Measurements from ENCODE around the gene DHX34. TPM values are rescaled to one million over a fixed set of nuclear protein-coding genes. Genes with fewer than 3 reads are reported as not detected.

DHX34 gene
- polyA plus RNA-seq, 1 of the 3 experiments (the other 2 are of a cell fraction) = 16.4 TPM

GRCh38 chr19:47302249-47302648, 46.9 kb upstream of the DHX34 start:
- Histone ChIP-seq H3K9ac (no peak overlapping the region), H2AFZ (ENCODE audit: low read depth) (no peak overlapping the region), H3K9me2 (no peaks in the 10 kb centered on the region), H3K79me2 (ENCODE audit: insufficient read depth) (no peaks in the 10 kb centered on the region), H3K36me3 (replicated peaks in 1 of 2; ENCODE audit: control insufficient read depth in 1 of 2, insufficient read depth in 2 of 2, low read length in 1 of 2) (no peaks in the 10 kb centered on the region), H3F3A (replicated peaks; ENCODE audit: insufficient read depth) (peaks cover 14% of the 10 kb centered on the region), H3K9me3 (no peaks in the 10 kb centered on the region), H3K4me2 (no peak overlapping the region), H3K27ac (ENCODE audit: low read depth in 2 of 2, low read length in 1 of 2) (no peak overlapping the region), H4K20me1 (ENCODE audit: insufficient read depth) (no peaks in the 10 kb centered on the region), H3K4me1 (ENCODE audit: control insufficient read depth in 1 of 2, insufficient read depth in 2 of 2, low read depth in 1 of 2, low read length in 1 of 2) (no peaks in the 10 kb centered on the region; a peak in 1 of 4 replicates), H3K27me3 (ENCODE audit: insufficient read depth) (no peaks in the 10 kb centered on the region), H3K4me3 (ENCODE audit: low read depth in 2 of 2, low read length in 1 of 2) (no peak overlapping the region)
- CTCF ChIA-PET = interaction anchor here (0.8 to 2.2 kb wide), 4 partner anchors 10 to 89 kb away, joined by 4 to 9 read pairs (median 4); no protein-coding TSS in a partner anchor
- DNase-seq = no peak
- TF ChIP-seq, protein P1, sequence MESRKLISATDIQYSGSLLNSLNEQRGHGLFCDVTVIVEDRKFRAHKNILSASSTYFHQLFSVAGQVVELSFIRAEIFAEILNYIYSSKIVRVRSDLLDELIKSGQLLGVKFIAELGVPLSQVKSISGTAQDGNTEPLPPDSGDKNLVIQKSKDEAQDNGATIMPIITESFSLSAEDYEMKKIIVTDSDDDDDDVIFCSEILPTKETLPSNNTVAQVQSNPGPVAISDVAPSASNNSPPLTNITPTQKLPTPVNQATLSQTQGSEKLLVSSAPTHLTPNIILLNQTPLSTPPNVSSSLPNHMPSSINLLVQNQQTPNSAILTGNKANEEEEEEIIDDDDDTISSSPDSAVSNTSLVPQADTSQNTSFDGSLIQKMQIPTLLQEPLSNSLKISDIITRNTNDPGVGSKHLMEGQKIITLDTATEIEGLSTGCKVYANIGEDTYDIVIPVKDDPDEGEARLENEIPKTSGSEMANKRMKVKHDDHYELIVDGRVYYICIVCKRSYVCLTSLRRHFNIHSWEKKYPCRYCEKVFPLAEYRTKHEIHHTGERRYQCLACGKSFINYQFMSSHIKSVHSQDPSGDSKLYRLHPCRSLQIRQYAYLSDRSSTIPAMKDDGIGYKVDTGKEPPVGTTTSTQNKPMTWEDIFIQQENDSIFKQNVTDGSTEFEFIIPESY (IDR thresholded peaks at IDR 0.05; ENCODE audit: borderline replicate concordance, low read depth) = no peak
- POLR2A ChIA-PET = no interaction called here
- 92% methylated on average over 10 of the region's 10 CpGs for WGBS (ENCODE audit: low lambda C conversion rate)

DNA sequence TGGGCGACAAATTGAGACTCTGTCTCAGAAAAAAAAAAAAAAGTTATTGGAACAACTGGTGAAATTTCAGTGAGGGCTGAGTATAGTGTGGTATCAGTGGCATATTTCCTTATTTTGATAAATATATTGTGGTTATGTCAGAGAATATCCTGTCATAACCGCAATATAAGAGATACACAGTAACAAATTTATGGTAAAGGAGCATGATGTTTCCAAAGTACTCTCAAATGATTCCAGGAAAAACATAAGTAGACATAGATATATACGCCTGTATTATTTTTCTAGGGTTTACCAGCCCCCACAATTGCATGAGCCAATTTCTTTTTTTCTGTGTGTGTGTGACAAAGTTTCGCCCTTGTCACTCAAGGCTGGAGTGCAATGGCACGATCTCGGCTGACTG, 45.1 kb upstream of the DHX34 start:
- Histone ChIP-seq H3K27me3 (ENCODE audit: insufficient read depth) (peaks cover 7% of the 10 kb centered on the region; the same call in 1 of the 2 replicates), H3K4me3 (ENCODE audit: low read depth in 2 of 2, low read length in 1 of 2) (no peak overlapping the region), H3K4me2 (no peak overlapping the region), H2AFZ (ENCODE audit: low read depth) (no peak overlapping the region), H3K4me1 (ENCODE audit: control insufficient read depth in 1 of 2, insufficient read depth in 2 of 2, low read depth in 1 of 2, low read length in 1 of 2) (no peaks in the 10 kb centered on the region; a peak in 1 of 4 replicates), H3K36me3 (replicated peaks in 1 of 2; ENCODE audit: control insufficient read depth in 1 of 2, insufficient read depth in 2 of 2, low read length in 1 of 2) (no peaks in the 10 kb centered on the region), H3F3A (replicated peaks; ENCODE audit: insufficient read depth) (peaks cover 10% of the 10 kb centered on the region), H3K9me3 (no peaks in the 10 kb centered on the region), H4K20me1 (ENCODE audit: insufficient read depth) (no peaks in the 10 kb centered on the region), H3K27ac (ENCODE audit: low read depth in 2 of 2, low read length in 1 of 2) (no peak overlapping the region), H3K9ac (no peak overlapping the region), H3K79me2 (ENCODE audit: insufficient read depth) (no peaks in the 10 kb centered on the region), H3K9me2 (no peaks in the 10 kb centered on the region)
- 90% methylated on average over 6 of the region's 6 CpGs for WGBS (ENCODE audit: low lambda C conversion rate)
- TF ChIP-seq TEAD4 (IDR thresholded peaks at IDR 0.05; ENCODE audit: borderline replicate concordance, insufficient read depth) (no peak), EZH2phosphoT487 (IDR thresholded peaks at IDR 0.05; ENCODE audit: borderline replicate concordance, low read depth) (no peak), RXRA (IDR thresholded peaks at IDR 0.05; ENCODE audit: borderline replicate concordance, low read depth) (no peak), IRF3 (IDR thresholded peaks at IDR 0.05; ENCODE audit: low read depth, low read length) (no peak), YY1 (IDR thresholded peaks at IDR 0.05; ENCODE audit: low read depth) (no peak), EP300 (IDR thresholded peaks at IDR 0.05; ENCODE audit: borderline replicate concordance in 1 of 2, low read depth in 1 of 2, low read length in 1 of 2) (no peak), ELF1 (IDR thresholded peaks at IDR 0.05) (no peak), RFX5 (IDR thresholded peaks at IDR 0.05; ENCODE audit: low read length) (no peak), POLR2AphosphoS5 (IDR thresholded peaks at IDR 0.05; ENCODE audit: low read depth, low read length) (no peak), MEF2A (IDR thresholded peaks at IDR 0.05; ENCODE audit: borderline replicate concordance, low read depth) (no peak), USF1 (IDR thresholded peaks at IDR 0.05; ENCODE audit: borderline replicate concordance, low read depth) (no peak), GABPA (IDR thresholded peaks at IDR 0.05; ENCODE audit: low read depth) (no peak), JUND (IDR thresholded peaks at IDR 0.05) (no peak), TCF12 (IDR thresholded peaks at IDR 0.05) (no peak)
- TF ChIP-seq, protein P2, sequence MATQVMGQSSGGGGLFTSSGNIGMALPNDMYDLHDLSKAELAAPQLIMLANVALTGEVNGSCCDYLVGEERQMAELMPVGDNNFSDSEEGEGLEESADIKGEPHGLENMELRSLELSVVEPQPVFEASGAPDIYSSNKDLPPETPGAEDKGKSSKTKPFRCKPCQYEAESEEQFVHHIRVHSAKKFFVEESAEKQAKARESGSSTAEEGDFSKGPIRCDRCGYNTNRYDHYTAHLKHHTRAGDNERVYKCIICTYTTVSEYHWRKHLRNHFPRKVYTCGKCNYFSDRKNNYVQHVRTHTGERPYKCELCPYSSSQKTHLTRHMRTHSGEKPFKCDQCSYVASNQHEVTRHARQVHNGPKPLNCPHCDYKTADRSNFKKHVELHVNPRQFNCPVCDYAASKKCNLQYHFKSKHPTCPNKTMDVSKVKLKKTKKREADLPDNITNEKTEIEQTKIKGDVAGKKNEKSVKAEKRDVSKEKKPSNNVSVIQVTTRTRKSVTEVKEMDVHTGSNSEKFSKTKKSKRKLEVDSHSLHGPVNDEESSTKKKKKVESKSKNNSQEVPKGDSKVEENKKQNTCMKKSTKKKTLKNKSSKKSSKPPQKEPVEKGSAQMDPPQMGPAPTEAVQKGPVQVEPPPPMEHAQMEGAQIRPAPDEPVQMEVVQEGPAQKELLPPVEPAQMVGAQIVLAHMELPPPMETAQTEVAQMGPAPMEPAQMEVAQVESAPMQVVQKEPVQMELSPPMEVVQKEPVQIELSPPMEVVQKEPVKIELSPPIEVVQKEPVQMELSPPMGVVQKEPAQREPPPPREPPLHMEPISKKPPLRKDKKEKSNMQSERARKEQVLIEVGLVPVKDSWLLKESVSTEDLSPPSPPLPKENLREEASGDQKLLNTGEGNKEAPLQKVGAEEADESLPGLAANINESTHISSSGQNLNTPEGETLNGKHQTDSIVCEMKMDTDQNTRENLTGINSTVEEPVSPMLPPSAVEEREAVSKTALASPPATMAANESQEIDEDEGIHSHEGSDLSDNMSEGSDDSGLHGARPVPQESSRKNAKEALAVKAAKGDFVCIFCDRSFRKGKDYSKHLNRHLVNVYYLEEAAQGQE (IDR thresholded peaks at IDR 0.05; ENCODE audit: low read depth, low read length) = no peak
- TF ChIP-seq, protein P1 (IDR thresholded peaks at IDR 0.05; ENCODE audit: borderline replicate concordance, low read depth) = no peak
- TF ChIP-seq, protein P3, sequence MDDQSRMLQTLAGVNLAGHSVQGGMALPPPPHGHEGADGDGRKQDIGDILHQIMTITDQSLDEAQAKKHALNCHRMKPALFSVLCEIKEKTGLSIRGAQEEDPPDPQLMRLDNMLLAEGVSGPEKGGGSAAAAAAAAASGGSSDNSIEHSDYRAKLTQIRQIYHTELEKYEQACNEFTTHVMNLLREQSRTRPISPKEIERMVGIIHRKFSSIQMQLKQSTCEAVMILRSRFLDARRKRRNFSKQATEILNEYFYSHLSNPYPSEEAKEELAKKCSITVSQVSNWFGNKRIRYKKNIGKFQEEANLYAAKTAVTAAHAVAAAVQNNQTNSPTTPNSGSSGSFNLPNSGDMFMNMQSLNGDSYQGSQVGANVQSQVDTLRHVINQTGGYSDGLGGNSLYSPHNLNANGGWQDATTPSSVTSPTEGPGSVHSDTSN (IDR thresholded peaks at IDR 0.05) = no peak
- no peak for DNase-seq
- ChIA-PET POLR2A (no interaction called here), CTCF (interaction anchor here (0.6 to 1.4 kb wide), 8 partner anchors 10 to 617 kb away, joined by 3 to 6 read pairs (median 4); partner anchors contain the start of gene C5AR2)
